ENCODE measurements around the gene SLC5A2. TPM values are rescaled to one million over a fixed set of nuclear protein-coding genes. Genes with fewer than 3 reads are reported as not detected.

The SLC5A2 gene
- total and polyA plus RNA-seq, 2 of the 13 experiments (the other 11 are each of a cell fraction or from before 2014, with no cell fraction given): 0.24 to 0.97 TPM

DNA sequence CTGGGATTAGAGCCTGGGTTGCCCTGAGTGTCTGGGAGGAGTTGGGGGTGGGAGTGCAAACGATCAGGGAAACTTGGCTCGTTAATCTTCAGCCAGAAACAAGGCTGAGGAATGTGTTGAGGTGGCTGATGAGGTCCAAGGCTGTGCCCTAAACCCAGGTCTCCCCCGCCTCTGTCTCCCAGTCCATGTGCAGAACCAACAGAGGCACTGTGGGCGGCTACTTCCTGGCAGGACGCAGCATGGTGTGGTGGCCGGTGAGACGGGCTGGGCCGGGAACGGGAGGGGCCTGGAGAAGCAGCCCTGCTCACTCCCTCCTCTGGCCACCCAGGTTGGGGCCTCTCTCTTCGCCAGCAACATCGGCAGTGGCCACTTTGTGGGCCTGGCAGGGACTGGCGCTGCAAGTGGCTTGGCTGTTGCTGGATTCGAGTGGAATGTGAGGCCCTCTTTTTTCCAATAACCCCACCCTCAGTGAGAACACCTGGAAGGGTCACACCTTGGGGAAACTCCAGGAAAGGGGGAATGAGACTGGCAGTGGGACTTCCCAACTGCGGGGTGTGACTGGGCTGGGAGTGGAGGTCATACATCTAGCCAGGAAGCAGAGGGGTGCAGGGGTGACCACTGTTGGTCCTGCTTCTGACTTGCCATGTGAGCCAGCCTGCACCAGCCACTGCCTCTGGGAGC lies 1.7 kb downstream of the SLC5A2 start (continued):
- TF ChIP-seq MTA1 (CRISPR knock-in tag; IDR thresholded peaks at IDR 0.05; ENCODE audit: borderline replicate concordance) (peak; percentile 57; the same call in 1 of the 2 replicates), ATF7-NPFF (CRISPR knock-in tag; IDR thresholded peaks at IDR 0.05; ENCODE audit: low read depth) (no peak), SIX4 (CRISPR knock-in tag; IDR thresholded peaks at IDR 0.05) (peak; percentile 28; the same call in 1 of the 2 replicates), ZNF782 (CRISPR knock-in tag; IDR thresholded peaks at IDR 0.05; ENCODE audit: borderline replicate concordance) (no peak), REXO4 (CRISPR knock-in tag; IDR thresholded peaks at IDR 0.05; ENCODE audit: borderline replicate concordance) (no peak), FLYWCH1 (CRISPR knock-in tag; IDR thresholded peaks at IDR 0.05) (no peak), ZNF660 (CRISPR knock-in tag; IDR thresholded peaks at IDR 0.05; ENCODE audit: borderline replicate concordance, low read depth) (no peak), ZFY (CRISPR knock-in tag; IDR thresholded peaks at IDR 0.05) (peak; percentile 71), ZNF253 (CRISPR knock-in tag; IDR thresholded peaks at IDR 0.05; ENCODE audit: borderline replicate concordance) (no peak), ZNF501 (CRISPR knock-in tag; IDR thresholded peaks at IDR 0.05) (no peak; the same call in 1 of the 2 replicates), DNMT3B (CRISPR knock-in tag; conservative IDR thresholded peaks at IDR 0.05) (0 out of 2 replicates have a peak, but pooled peaks have one; percentile 37), AHR (CRISPR knock-in tag; IDR thresholded peaks at IDR 0.05) (peak; percentile 80; the same call in 1 of the 2 replicates), DDIT3 (CRISPR knock-in tag; IDR thresholded peaks at IDR 0.05) (no peak), SIN3B (IDR thresholded peaks at IDR 0.05; ENCODE audit: low read length) (no peak), MAFF (IDR thresholded peaks at IDR 0.05; ENCODE audit: low read depth, low read length) (no peak), GLMP (CRISPR knock-in tag; IDR thresholded peaks at IDR 0.05; ENCODE audit: borderline replicate concordance) (no peak), MTF1 (CRISPR knock-in tag; IDR thresholded peaks at IDR 0.05) (no peak), ZNF543 (CRISPR knock-in tag; IDR thresholded peaks at IDR 0.05) (peak; percentile 84; the same call in 1 of the 2 replicates), DBP (CRISPR knock-in tag; IDR thresholded peaks at IDR 0.05; ENCODE audit: not compliant biosample characterization) (no peak), MAFK (conservative IDR thresholded peaks at IDR 0.05 in 1 of 2, IDR thresholded peaks at IDR 0.05 in 1 of 2; ENCODE audit: low read length in 2 of 2) (no peak), CHD4 (IDR thresholded peaks at IDR 0.05; ENCODE audit: borderline replicate concordance, low read length) (no peak), SRSF9 (IDR thresholded peaks at IDR 0.05; ENCODE audit: borderline replicate concordance, insufficient read depth, low read depth, low read length, poor library complexity, severe bottlenecking) (no peak), FOSL1 (CRISPR knock-in tag; IDR thresholded peaks at IDR 0.05; ENCODE audit: borderline replicate concordance) (no peak)
- TF ChIP-seq, protein P1, sequence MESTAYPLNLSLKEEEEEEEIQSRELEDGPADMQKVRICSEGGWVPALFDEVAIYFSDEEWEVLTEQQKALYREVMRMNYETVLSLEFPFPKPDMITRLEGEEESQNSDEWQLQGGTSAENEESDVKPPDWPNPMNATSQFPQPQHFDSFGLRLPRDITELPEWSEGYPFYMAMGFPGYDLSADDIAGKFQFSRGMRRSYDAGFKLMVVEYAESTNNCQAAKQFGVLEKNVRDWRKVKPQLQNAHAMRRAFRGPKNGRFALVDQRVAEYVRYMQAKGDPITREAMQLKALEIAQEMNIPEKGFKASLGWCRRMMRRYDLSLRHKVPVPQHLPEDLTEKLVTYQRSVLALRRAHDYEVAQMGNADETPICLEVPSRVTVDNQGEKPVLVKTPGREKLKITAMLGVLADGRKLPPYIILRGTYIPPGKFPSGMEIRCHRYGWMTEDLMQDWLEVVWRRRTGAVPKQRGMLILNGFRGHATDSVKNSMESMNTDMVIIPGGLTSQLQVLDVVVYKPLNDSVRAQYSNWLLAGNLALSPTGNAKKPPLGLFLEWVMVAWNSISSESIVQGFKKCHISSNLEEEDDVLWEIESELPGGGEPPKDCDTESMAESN (CRISPR knock-in tag; conservative IDR thresholded peaks at IDR 0.05): no peak; the same call in 1 of the 2 replicates
- TF ChIP-seq, protein P2, sequence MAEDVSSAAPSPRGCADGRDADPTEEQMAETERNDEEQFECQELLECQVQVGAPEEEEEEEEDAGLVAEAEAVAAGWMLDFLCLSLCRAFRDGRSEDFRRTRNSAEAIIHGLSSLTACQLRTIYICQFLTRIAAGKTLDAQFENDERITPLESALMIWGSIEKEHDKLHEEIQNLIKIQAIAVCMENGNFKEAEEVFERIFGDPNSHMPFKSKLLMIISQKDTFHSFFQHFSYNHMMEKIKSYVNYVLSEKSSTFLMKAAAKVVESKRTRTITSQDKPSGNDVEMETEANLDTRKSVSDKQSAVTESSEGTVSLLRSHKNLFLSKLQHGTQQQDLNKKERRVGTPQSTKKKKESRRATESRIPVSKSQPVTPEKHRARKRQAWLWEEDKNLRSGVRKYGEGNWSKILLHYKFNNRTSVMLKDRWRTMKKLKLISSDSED (CRISPR knock-in tag; IDR thresholded peaks at IDR 0.05): no peak
